ENCODE measurements around the gene RAMACL.
A peak's percentile ranks its signal among the peaks of the same experiment; 100 is the strongest.
"Not testable (repeated sequence)": the region's sequence is repeated elsewhere in the genome, so short reads cannot be mapped to it uniquely, and the experiment has no call there.

The RAMACL gene

DNA sequence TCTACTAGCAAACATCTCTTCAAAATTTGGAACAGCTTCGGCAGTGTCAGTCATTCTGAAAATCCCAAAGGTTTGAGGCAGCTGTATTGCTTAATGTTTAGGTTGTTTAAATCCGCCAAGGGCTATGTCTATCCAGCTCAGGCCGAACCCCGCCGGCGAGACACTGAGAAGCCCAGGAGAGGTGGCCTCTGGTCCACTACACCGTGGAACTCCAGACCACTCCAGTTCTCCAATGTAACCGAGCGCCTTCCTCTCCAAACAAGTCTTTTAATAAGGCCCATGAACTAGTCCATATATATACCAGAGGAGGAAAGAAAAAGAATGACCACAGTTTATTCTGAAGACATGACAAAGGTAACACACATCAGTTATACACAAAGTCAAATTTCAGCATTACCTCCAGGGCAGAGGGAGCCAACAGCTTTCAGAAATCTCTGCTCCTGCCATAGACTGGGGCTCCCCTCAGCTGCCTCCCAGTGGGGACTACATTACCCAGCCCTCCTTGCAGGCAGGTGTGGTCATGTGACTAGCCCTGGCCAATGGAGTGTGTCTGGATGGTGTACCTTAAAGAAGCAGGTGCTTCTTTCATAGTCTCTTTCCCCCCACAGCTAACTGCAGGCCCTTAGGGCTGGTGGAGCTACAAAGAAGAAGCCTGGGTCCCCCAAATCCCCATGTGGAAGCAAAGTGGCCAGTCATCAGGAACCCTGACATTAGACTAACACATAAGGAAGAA is at the start of gene RAMACL:
Gene RAMACL, minus strand, starts transcription at position 255 of the 733 bp plus-strand sequence. Its CDS starts 201 bp downstream, at position 54.
- DNase-seq (ENCODE audit: low read depth in 2 of 2, low spot score in 1 of 2) = no peak

DNA sequence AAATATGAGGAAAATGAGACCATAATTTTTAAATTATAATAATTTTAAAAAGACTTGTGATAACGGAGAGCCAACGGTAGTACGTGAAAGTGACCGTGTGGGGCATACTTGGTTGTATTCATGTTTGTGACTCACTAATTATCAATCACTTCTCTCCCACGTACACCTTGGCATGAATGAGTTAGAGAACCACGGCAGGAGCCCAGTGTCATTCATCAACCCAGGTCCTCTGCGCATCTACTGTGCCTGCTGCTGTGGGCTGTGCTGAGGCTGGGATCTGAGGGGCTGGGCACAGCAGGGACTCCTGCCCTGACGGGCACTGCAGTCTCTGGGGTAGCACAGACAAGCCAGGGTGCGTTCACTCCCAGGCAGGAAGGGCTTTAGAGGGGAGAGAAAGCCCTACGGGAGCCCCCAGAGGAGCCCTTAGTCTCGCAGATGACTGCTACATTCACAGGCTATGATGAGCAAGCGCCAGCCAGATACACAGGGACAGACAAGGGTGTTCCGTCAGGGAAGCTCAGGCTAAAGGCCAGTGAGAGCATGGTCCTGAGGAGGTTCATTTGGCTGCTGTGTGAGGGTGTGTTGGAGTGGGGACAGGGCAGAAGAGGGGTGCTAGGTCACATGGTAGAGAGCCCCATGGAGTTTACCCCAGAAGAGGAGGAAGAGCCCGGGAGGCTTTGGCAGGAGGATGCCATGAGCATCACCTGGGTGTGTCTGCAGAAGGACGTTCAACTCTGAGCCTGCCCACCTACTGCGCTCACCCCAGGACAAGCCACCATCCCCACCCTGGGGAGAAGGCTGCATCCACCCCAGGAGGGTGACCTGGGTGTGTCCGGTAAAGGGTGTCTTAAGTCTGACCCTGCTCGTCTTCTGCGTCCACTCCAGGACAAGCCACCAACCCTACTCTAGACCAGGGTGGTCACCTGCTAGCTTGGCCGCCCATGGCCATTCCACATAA is 48.8 kb upstream of the RAMACL start:
- DNase-seq (ENCODE audit: low read depth in 2 of 2, low spot score in 1 of 2) = no peak

DNA sequence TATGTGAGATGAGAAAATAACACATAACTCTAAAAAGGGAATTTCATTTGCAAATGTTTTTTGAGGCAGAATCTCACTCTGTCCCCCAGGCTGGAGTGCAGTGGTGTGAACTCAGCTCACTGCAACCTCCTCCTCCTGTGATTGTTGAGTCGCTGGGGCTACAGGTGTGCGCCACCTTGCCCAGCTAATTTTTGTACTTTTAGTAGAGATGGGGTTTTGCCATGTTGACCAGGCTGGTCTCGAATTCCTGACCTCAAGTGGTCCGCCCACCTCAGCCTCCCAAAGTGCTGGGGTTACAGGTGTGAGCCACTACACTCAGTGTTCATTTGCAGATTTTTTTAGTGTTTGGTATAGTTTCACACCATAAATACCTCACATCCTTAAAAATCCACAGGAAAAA is 48.1 kb upstream of the RAMACL start:
- DNase-seq (ENCODE audit: low read depth in 2 of 2, low spot score in 1 of 2) = not testable (repeated sequence)

DNA sequence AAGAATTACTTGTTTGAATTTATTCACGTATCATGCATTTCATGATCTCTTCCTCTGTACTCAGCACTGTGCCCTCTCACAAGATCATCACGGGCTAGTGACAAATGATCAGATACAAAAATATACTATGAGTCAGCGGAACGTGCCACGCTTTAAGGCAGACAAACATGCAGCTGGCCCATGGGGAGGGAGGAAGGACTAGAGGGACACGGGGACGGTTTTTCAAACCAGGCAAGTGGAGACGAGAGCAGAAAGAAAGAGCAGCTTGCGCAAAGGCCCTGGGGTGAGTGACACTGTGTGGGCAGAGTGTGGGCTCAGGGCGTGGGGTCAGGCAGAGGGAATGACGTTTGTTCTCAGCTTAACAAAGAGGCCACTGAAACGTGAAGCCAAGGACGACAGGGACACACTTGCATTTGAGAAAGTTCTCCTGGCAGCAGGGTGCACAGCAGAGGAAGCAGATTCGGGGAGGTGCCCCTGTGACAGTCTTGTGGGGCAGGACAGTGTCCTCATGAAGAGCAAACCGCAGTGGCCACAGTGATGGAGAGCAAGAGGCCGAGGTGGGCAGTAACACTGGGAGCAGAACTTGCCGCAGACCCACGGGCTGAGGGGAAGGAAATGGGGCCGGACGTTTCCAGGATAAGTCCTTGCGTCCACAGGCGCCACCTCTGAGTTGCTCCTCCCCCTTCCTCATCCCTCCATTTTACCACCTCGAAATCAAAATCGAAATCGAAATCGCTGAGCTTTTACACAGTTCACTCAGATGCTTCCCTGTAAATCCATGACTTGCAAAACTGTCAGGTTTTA is 47.5 kb upstream of the RAMACL start:
- no peak for DNase-seq (ENCODE audit: low read depth in 2 of 2, low spot score in 1 of 2)

- DNase-seq (ENCODE audit: low read depth in 2 of 2, low spot score in 1 of 2) = no peak
Measured at GRCh38 chr6:166632731-166633130, 46.3 kb upstream of the RAMACL start.

- no peak for DNase-seq (ENCODE audit: low read depth in 2 of 2, low spot score in 1 of 2)
Measured at GRCh38 chr6:166630462-166630861, 44.0 kb upstream of the RAMACL start.

- no peak for DNase-seq (ENCODE audit: low read depth in 2 of 2, low spot score in 1 of 2)
Measured at GRCh38 chr6:166629628-166630027, 43.1 kb upstream of the RAMACL start.

DNA sequence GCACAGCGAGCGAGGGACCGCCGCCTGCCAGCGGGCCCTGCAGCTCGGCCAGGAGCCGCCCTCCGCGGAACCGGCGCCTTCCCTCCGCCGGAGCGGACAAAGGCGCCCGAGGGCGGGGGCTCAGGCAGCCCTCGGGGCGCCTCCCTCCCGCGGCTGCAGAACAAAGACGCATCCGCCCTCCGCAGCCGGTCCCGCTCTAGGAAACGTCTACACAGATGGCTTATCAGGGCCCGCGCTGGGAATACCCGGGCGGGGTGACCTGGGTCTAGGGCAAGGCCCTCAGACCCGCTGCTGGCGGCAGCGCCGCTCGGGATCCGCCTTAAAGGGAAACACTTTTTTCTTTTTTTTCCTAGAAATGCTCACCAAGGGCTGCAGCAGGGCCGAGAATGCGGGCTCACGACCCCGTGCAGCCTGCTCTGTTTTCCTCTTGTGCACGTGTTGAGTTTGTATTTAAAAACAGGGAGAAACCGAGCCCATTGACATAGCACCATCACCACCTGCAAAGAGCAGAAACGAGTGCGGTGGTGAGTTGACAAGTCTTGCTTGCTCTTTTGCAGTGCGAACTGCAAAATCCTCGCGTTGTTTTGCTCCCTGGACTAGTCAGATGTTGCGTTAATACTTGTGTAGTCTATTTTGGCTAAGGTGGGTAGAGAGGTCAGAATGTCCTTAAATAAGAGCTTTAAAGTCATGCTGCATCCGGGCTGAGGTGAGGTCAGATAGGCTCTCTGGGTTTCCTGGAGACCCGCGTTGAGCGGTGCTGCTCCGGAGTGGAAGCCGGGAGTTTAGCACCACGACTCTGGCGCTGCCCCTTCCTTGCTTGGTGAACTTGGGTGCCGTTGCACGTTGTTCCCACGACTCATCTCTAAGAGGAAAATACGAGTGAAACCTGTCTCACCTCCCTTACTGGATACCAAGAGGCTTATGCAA is 41.7 kb upstream of the RAMACL start:
- peak in 1 of 2 donors; percentile 20 for DNase-seq (ENCODE audit: low read depth in 2 of 2, low spot score in 1 of 2)

- peak; percentile 98 to 100 for DNase-seq (ENCODE audit: low read depth in 2 of 2, low spot score in 1 of 2)
Measured at GRCh38 chr6:166627033-166627874, 40.8 kb upstream of the RAMACL start, which contains the start of gene RPS6KA2. TSS of gene RPS6KA2 (minus strand) at chr6:166627251. CDS start at chr6:166627019, 232 bp downstream.

GRCh38 chr6:166626177-166627032 is 39.9 kb upstream of the RAMACL start:
- no peak for DNase-seq (ENCODE audit: low read depth in 2 of 2, low spot score in 1 of 2)

DNA sequence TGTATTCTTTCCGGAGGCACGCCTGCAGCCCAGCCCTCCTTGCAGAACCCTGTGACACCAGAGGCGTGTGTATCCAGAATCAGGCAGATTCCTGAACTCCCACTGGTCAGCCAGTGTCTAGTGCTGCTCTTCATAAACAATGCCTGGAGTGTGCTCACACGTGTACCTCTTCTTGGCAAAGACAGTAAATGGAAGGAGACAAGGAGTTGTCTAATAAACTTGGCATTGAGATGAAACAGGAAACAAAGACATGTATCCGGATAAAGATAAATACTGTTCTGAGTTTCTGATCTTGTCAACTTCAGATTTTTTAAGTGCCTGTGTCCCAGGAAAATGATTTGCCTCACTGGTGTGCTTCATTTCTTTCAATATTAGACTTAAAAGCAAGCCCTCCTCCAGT is 38.9 kb upstream of the RAMACL start:
- DNase-seq (ENCODE audit: low read depth in 2 of 2, low spot score in 1 of 2) = no peak

GRCh38 chr6:166624275-166624674 is 37.8 kb upstream of the RAMACL start:
- DNase-seq (ENCODE audit: low read depth in 2 of 2, low spot score in 1 of 2) = no peak

- no peak for DNase-seq (ENCODE audit: low read depth in 2 of 2, low spot score in 1 of 2)
Measured at GRCh38 chr6:166623318-166623717, 36.8 kb upstream of the RAMACL start.

DNA sequence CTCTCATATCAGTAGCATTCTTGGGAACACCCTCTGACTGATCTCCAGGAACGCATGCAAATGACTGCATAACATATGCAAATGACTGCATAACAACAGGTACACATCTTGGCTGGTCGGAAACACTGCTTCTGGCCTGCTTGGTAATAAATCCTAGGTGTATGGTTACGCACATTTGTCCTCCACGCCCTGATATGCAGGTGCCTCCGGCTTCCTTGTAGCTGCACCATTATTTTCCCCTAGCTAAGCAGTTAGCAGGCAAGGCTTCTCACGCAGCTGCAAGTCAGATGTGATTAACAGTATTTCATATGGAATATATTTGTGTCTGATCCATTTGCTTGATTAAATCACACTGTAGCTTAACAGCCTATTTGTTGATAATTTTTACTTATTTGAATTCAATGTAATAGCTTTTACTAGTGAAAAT is 34.6 kb upstream of the RAMACL start:
- no peak for DNase-seq (ENCODE audit: low read depth in 2 of 2, low spot score in 1 of 2)

GRCh38 chr6:166620478-166621113 is 34.1 kb upstream of the RAMACL start:
- no peak for DNase-seq (ENCODE audit: low read depth in 2 of 2, low spot score in 1 of 2)

DNA sequence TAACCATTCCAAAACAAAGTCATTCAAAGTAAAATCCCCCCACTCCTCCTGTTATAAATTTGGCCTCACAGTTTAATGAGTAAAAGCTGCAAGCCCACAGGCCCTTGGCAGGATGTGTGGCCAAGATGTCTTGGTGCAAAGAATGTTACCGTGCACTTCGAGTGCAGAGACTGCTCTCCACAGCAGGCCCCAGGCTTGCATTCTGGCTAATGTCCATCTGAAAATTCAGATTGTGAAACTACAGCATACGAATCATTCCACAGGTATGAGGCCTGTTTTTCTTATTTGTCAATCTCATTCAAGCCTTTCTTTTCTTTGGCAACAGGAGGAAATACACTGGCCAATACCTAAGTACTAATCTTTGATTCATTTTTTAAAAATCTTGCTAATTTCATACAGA is 33.4 kb upstream of the RAMACL start:
- DNase-seq (ENCODE audit: low read depth in 2 of 2, low spot score in 1 of 2) = no peak

DNA sequence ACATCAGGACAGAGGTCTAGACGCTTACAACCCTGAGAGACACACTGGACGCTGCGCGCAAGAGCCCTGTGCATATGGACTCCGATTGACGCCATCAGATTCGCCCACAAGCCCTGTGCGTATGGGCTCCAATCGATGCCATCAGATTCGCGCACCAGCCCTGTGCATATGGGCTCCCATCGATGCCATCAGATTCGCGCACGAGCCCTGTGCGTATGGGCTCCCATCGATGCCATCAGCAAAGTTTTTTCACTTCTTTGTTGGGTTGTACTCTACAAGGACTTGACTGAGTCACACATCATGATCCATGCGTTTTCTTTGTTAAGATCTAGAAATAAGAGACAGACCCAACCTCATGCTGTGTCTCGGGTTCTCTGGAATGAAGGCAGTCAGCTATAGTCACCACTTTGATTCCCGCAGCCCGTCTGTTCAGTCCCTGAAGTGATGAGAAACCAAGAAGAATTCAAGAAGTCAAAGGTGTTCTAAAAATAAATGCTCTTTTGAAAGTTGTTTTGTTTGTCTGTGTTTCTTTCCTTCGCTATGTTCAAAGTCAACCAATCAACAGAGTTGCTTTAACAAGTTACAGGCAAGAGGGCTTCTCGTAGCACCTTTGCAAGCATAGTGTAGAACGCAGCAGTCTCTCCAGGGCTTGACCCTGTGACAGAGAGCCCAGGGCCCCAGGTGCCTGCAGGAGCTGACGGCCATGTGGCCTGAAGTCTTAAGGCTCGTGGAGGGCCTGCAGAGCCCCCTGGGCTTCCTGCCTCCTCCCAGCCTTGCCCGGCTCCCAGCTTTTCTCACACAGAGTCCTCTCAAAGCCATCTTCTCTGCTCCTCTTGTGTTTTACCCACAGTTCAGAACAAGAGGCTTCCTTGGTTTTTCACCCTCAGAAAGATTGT is 32.6 kb upstream of the RAMACL start:
- no peak for DNase-seq (ENCODE audit: low read depth in 2 of 2, low spot score in 1 of 2)
